Uterus (tissue), 2 donors: Measurements from ENCODE around the gene EIF2B1.

ENCODE experiments used
- POLR2A ChIP-seq, 2 donors: fragments of 450-650 bp; IDR thresholded peaks; one replicate each; pipeline ENCODE4 v1.6.1; 2016; ENCODE audit warnings: antibody characterized with exemption in 2 of 2, mild to moderate bottlenecking in 1 of 2, moderate library complexity in 1 of 2
- TF ChIP-seq, protein P1 (sequence below), 4 experiments: fragments of 200-600 bp in 2 of 4; fragments of 450-650 bp in 2 of 4; sonication (generic) in 2 of 4; IDR thresholded peaks; one replicate each; pipeline ENCODE4 v1.5.1; 2016 to 2019; ENCODE audit warnings: antibody characterized with exemption in 4 of 4, mild to moderate bottlenecking in 2 of 4, moderate library complexity in 1 of 4

DNA sequence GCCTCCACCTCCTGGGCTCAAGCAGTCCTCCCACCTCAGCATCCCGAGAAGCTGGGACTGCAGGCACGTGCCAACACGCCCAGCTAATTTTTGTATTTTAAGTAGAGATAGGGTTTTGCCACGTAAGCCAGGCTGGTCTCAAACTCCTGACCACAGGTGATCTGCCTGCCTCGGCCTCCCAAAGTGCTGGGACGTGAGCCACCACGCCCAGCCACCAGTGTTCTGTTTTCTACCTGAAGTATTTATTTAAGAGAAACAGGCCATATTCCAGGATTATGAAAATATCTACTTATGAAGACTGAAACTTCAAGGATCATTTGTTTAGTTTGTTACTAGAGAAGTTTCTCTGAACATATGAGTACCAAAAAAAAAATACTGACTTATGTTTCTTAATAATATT, 10.4 kb upstream of the EIF2B1 start:
- TF ChIP-seq, protein P1, sequence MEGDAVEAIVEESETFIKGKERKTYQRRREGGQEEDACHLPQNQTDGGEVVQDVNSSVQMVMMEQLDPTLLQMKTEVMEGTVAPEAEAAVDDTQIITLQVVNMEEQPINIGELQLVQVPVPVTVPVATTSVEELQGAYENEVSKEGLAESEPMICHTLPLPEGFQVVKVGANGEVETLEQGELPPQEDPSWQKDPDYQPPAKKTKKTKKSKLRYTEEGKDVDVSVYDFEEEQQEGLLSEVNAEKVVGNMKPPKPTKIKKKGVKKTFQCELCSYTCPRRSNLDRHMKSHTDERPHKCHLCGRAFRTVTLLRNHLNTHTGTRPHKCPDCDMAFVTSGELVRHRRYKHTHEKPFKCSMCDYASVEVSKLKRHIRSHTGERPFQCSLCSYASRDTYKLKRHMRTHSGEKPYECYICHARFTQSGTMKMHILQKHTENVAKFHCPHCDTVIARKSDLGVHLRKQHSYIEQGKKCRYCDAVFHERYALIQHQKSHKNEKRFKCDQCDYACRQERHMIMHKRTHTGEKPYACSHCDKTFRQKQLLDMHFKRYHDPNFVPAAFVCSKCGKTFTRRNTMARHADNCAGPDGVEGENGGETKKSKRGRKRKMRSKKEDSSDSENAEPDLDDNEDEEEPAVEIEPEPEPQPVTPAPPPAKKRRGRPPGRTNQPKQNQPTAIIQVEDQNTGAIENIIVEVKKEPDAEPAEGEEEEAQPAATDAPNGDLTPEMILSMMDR (IDR thresholded peaks at IDR 0.05) = no peak
- no peak for TF ChIP-seq POLR2A (IDR thresholded peaks at IDR 0.05)
